Measurements from ENCODE around the gene GSTM1. TPM values are rescaled to one million over a fixed set of nuclear protein-coding genes. Genes with fewer than 3 reads are reported as not detected.
A peak's percentile ranks its signal among the peaks of the same experiment; 100 is the strongest.

The GSTM1 gene
- total RNA-seq, 1 donor from 2014 or later: 37.3 TPM

DNA sequence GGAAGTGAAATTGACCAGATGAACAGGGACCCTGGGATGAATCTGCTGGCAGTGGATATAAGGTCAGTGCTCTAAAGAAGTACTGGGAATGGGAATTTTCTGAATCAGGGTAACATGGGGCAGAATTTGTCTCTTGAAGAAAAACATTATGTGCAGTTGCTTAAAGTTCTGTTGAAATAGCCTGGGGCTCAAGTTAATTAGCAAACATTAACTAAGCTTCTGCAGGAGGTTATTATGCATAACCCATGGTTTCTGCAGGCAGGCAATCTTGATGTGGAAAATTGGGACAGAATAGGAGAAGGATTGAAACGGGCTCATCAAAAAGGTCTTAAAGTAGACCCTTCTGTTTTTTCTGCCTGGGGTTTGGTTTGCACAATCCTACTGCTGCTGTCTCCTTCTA is 38.4 kb downstream of the GSTM1 start:
- TF ChIP-seq, protein P1, sequence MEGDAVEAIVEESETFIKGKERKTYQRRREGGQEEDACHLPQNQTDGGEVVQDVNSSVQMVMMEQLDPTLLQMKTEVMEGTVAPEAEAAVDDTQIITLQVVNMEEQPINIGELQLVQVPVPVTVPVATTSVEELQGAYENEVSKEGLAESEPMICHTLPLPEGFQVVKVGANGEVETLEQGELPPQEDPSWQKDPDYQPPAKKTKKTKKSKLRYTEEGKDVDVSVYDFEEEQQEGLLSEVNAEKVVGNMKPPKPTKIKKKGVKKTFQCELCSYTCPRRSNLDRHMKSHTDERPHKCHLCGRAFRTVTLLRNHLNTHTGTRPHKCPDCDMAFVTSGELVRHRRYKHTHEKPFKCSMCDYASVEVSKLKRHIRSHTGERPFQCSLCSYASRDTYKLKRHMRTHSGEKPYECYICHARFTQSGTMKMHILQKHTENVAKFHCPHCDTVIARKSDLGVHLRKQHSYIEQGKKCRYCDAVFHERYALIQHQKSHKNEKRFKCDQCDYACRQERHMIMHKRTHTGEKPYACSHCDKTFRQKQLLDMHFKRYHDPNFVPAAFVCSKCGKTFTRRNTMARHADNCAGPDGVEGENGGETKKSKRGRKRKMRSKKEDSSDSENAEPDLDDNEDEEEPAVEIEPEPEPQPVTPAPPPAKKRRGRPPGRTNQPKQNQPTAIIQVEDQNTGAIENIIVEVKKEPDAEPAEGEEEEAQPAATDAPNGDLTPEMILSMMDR (conservative IDR thresholded peaks at IDR 0.05): no peak
- H3K36me3 Mint-ChIP-seq: no peaks in the 10 kb centered on the region
- peaks cover 5% of the 10 kb centered on the region for H3K4me1 Mint-ChIP-seq (ENCODE audit: unreplicated experiment)
- DNase-seq (ENCODE audit: extremely low spot score, unreplicated experiment): no peak
- H3K9me3 Mint-ChIP-seq: peaks cover 5% of the 10 kb centered on the region
- H3K27me3 Mint-ChIP-seq: no peaks in the 10 kb centered on the region
- H3K4me3 Mint-ChIP-seq: no peak overlapping the region
- H3K27ac Mint-ChIP-seq: no peak overlapping the region

DNA sequence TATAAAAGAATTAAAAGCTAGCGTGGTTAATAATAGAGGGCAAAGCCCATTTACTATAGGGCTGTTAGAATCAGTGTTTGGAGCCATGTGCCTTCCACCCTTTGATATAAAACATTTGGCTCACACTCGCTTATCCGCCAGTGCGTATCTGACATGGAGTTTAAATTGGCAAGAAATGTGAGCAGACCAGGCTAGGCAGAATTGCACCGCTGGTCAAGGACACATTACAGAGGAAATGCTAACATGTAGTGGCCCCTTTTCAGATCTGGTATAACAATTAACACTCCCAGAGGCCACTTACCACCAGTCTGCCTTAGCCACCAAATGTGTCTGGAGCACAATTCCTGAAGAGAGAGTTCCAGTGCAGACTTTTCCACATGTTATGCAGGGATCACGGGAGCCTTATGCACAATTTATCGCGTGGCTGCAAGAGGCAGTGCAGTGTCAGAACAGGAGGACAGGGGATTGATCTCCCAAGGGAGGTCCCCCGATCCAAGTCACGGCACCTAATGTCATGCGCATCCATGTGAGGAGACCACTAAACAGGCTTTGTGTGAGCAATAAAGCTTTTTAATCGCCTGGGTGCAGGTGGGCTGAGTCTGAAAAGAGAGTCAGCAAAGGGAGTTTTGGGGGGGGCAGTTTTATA is 39.2 kb downstream of the GSTM1 start:
- TF ChIP-seq, protein P1 (conservative IDR thresholded peaks at IDR 0.05): no peak
- Mint-ChIP-seq H3K27ac (no peak overlapping the region), H3K36me3 (no peaks in the 10 kb centered on the region), H3K4me3 (no peak overlapping the region), H3K27me3 (no peaks in the 10 kb centered on the region), H3K4me1 (ENCODE audit: unreplicated experiment) (peaks cover 10% of the 10 kb centered on the region), H3K9me3 (peaks cover 5% of the 10 kb centered on the region)
- no peak for DNase-seq (ENCODE audit: extremely low spot score, unreplicated experiment)

GRCh38 chr1:109728870-109729269 is 41.3 kb downstream of the GSTM1 start:
- DNase-seq (ENCODE audit: extremely low spot score, unreplicated experiment): no peak
- peaks cover 17% of the 10 kb centered on the region for H3K4me1 Mint-ChIP-seq (ENCODE audit: unreplicated experiment)
- H3K27me3 Mint-ChIP-seq: no peaks in the 10 kb centered on the region
- TF ChIP-seq, protein P1 (conservative IDR thresholded peaks at IDR 0.05): no peak
- H3K4me3 Mint-ChIP-seq: no peak overlapping the region
- H3K36me3 Mint-ChIP-seq: no peaks in the 10 kb centered on the region
- H3K9me3 Mint-ChIP-seq: peaks cover 5% of the 10 kb centered on the region
- no peak overlapping the region for H3K27ac Mint-ChIP-seq

DNA sequence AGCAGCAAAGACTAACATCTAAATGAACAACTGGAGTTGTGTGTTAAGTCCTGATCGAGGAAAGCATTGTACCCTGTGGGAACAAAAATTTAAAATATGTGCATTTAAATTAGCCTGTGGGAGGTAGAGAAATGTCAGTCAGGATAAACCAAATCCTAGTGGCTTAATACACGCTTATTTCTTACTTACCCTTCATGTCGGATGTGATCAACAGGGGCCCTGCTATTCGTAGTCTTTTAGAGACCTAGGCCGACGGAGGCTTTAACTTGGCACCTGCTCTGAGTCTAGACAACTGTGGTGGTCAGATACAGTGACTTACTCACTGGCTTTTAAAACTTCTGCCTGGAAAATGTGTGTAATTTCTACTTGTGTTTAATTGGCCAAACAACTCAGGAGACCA is 43.0 kb downstream of the GSTM1 start:
- Mint-ChIP-seq H3K9me3 (peaks cover 5% of the 10 kb centered on the region), H3K4me1 (ENCODE audit: unreplicated experiment) (peaks cover 17% of the 10 kb centered on the region), H3K36me3 (no peaks in the 10 kb centered on the region), H3K4me3 (no peak overlapping the region), H3K27me3 (no peaks in the 10 kb centered on the region), H3K27ac (no peak overlapping the region)
- DNase-seq (ENCODE audit: extremely low spot score, unreplicated experiment): no peak
- TF ChIP-seq, protein P1 (conservative IDR thresholded peaks at IDR 0.05): no peak

GRCh38 chr1:109732390-109732881 is 44.8 kb downstream of the GSTM1 start:
- H3K4me3 Mint-ChIP-seq: no peak overlapping the region
- TF ChIP-seq, protein P1 (conservative IDR thresholded peaks at IDR 0.05): no peak
- no peaks in the 10 kb centered on the region for H3K27me3 Mint-ChIP-seq
- peaks cover 12% of the 10 kb centered on the region for H3K4me1 Mint-ChIP-seq (ENCODE audit: unreplicated experiment)
- no peak for DNase-seq (ENCODE audit: extremely low spot score, unreplicated experiment)
- H3K27ac Mint-ChIP-seq: peak overlapping the region; percentile 75
- peaks cover 6% of the 10 kb centered on the region for H3K36me3 Mint-ChIP-seq
- H3K9me3 Mint-ChIP-seq: no peaks in the 10 kb centered on the region
